Loucy (cell line): Measurements from ENCODE around the gene KRT26.

ENCODE experiments used
- EZH2phosphoT487 ChIP-seq: fragments of 200-600 bp; IDR thresholded peaks from 2 replicates; pipeline ENCODE4 v1.6.1; 2018; ENCODE audit warnings: antibody characterized with exemption, mild to moderate bottlenecking, moderate library complexity, borderline replicate concordance
- TF ChIP-seq, protein P1 (sequence below): fragments of 200-600 bp; sonication (generic); conservative IDR thresholded peaks from 2 replicates; pipeline ENCODE4 v1.5.1; 2014; ENCODE audit warnings: mild to moderate bottlenecking, antibody characterized with exemption, low read length

DNA sequence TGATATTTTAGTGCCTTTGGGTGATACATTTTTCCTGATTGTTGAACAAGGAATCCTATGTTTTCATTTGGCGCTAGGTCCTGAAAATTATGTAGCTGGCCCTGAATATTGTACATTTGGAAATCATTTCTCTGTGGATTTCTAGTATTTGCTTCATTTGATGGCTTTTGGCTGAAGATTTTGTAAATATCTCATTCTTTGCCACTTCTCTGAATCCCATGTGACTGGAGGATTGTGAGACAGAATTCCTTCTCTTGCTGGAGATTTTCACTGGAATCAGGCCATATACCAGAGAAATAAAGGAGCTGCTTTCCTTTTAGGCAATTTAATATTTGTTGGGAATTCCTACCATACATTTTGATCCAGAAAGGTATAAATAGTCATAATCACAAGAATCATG, 19.1 kb upstream of the KRT26 start:
- TF ChIP-seq, protein P1, sequence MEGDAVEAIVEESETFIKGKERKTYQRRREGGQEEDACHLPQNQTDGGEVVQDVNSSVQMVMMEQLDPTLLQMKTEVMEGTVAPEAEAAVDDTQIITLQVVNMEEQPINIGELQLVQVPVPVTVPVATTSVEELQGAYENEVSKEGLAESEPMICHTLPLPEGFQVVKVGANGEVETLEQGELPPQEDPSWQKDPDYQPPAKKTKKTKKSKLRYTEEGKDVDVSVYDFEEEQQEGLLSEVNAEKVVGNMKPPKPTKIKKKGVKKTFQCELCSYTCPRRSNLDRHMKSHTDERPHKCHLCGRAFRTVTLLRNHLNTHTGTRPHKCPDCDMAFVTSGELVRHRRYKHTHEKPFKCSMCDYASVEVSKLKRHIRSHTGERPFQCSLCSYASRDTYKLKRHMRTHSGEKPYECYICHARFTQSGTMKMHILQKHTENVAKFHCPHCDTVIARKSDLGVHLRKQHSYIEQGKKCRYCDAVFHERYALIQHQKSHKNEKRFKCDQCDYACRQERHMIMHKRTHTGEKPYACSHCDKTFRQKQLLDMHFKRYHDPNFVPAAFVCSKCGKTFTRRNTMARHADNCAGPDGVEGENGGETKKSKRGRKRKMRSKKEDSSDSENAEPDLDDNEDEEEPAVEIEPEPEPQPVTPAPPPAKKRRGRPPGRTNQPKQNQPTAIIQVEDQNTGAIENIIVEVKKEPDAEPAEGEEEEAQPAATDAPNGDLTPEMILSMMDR, result no peak
- no peak for TF ChIP-seq EZH2phosphoT487
